ENCODE results near the gene CAMTA1.

CAMTA1 gene

GRCh38 chr1:7389201-7389905 is 604.1 kb downstream of the CAMTA1 start:
- TF ChIP-seq CTCF (IDR thresholded peaks at IDR 0.05; ENCODE audit: borderline replicate concordance, insufficient read depth, low read depth, low read length): no peak
- no peak overlapping the region for H3K4me3 ChIP-seq (ENCODE audit: low read depth, low read length)

- H3K4me3 ChIP-seq (ENCODE audit: low read depth, low read length): no peak overlapping the region
- TF ChIP-seq CTCF (IDR thresholded peaks at IDR 0.05; ENCODE audit: borderline replicate concordance, insufficient read depth, low read depth, low read length): no peak
Observed at GRCh38 chr1:7389906-7390603, 604.8 kb downstream of the CAMTA1 start.

GRCh38 chr1:7390604-7391000 is 605.3 kb downstream of the CAMTA1 start:
- H3K4me3 ChIP-seq (ENCODE audit: low read depth, low read length): no peak overlapping the region
- TF ChIP-seq CTCF (IDR thresholded peaks at IDR 0.05; ENCODE audit: borderline replicate concordance, insufficient read depth, low read depth, low read length): no peak

GRCh38 chr1:7393136-7393535 is 607.9 kb downstream of the CAMTA1 start:
- TF ChIP-seq CTCF (IDR thresholded peaks at IDR 0.05; ENCODE audit: borderline replicate concordance, insufficient read depth, low read depth, low read length): no peak
- no peak overlapping the region for H3K4me3 ChIP-seq (ENCODE audit: low read depth, low read length)

- H3K4me3 ChIP-seq (ENCODE audit: low read depth, low read length): no peak overlapping the region
- TF ChIP-seq CTCF (IDR thresholded peaks at IDR 0.05; ENCODE audit: borderline replicate concordance, insufficient read depth, low read depth, low read length): no peak
Observed at GRCh38 chr1:7395251-7395650, 610.0 kb downstream of the CAMTA1 start.

GRCh38 chr1:7398982-7399381 is 613.7 kb downstream of the CAMTA1 start:
- no peak overlapping the region for H3K4me3 ChIP-seq (ENCODE audit: low read depth, low read length)
- no peak for TF ChIP-seq CTCF (IDR thresholded peaks at IDR 0.05; ENCODE audit: borderline replicate concordance, insufficient read depth, low read depth, low read length)
